Thymus (tissue), 11 donors: ENCODE results near the gene SLC30A7. TPM values are rescaled to one million over a fixed set of nuclear protein-coding genes. Genes with fewer than 3 reads are reported as not detected.
A peak's percentile ranks its signal among the peaks of the same experiment; 100 is the strongest.
"Not testable (repeated sequence)": the region's sequence is repeated elsewhere in the genome, so short reads cannot be mapped to it uniquely, and the experiment has no call there.

ENCODE experiments used
- DNase-seq, 9 donors: peaks; one replicate each; pipeline ENCODE4 v3.0.0-alpha.2; 2013; ENCODE audit warnings: low spot score in 9 of 9, low read depth in 6 of 9, missing footprints in 1 of 9
- H3K27ac ChIP-seq, 2 donors: one replicate each; pipeline ENCODE4 v1.5.1; 2013; ENCODE audit warnings: control low read depth in 1 of 2, low read depth in 1 of 2, low read length in 1 of 2, mild to moderate bottlenecking in 1 of 2, moderate library complexity in 1 of 2
- H3K27me3 ChIP-seq, 2 donors: one replicate each; pipeline ENCODE4 v1.5.1; 2013; ENCODE audit warnings: low read length in 1 of 2; ENCODE audit not compliant: control insufficient read depth in 2 of 2, insufficient read depth in 1 of 2
- H3K36me3 ChIP-seq, 2 donors: one replicate each; pipeline ENCODE4 v1.5.1; 2013; ENCODE audit warnings: low read length in 1 of 2, mild to moderate bottlenecking in 1 of 2, moderate library complexity in 1 of 2; ENCODE audit not compliant: control insufficient read depth in 2 of 2, insufficient read depth in 2 of 2
- H3K4me1 ChIP-seq, 2 donors: one replicate each; pipeline ENCODE4 v1.5.1; 2013; ENCODE audit warnings: low read length in 2 of 2; ENCODE audit not compliant: control insufficient read depth in 2 of 2, insufficient read depth in 2 of 2
- H3K4me3 ChIP-seq, 2 donors: one replicate each; pipeline ENCODE4 v1.5.1; 2013; ENCODE audit warnings: low read length in 2 of 2, control low read depth in 1 of 2, mild to moderate bottlenecking in 1 of 2
- H3K9me3 ChIP-seq, 2 donors: one replicate each; pipeline ENCODE4 v1.5.1; 2013; ENCODE audit warnings: low read length in 1 of 2, mild to moderate bottlenecking in 1 of 2; ENCODE audit not compliant: control insufficient read depth in 2 of 2, insufficient read depth in 1 of 2
- WGBS: extraction: QIAGEN DNeasy Blood & Tissue Kit; methylation state at CpG from one replicate; pipeline ENCODE4 v1.1.7; 2013; 5-methylcytosine and 5-hydroxymethylcytosine counted together
- polyA plus RNA-seq: library from polyadenylated mRNA; stranded (reverse); fragments of 200-250 nt; gene quantifications from one replicate; pipeline ENCODE4 v1.2.3, GENCODE V29; 2013
- total RNA-seq: library from RNA; stranded (reverse); fragments of 120-200 nt; gene quantifications from one replicate; pipeline ENCODE4 v1.2.4, GENCODE V29; 2013
- donor health status: healthy.

Gene SLC30A7
- total and polyA plus RNA-seq, 2 donors = 9.8 to 19.4 TPM

- no peak for DNase-seq
- H3K4me1 ChIP-seq = no peaks in the 10 kb centered on the region
- no peaks in the 10 kb centered on the region for H3K36me3 ChIP-seq
- H3K27me3 ChIP-seq = no peaks in the 10 kb centered on the region
- no peaks in the 10 kb centered on the region for H3K9me3 ChIP-seq
- no peak overlapping the region for H3K27ac ChIP-seq
- H3K4me3 ChIP-seq = no peak overlapping the region
- 98% methylated on average over 3 of the region's 3 CpGs for WGBS
These were observed 14.2 kb upstream of the SLC30A7 start for GRCh38 chr1:100881687-100882086.

GRCh38 chr1:100882698-100883097 is 13.2 kb upstream of the SLC30A7 start:
- no peaks in the 10 kb centered on the region for H3K36me3 ChIP-seq
- no peak for DNase-seq
- no peaks in the 10 kb centered on the region for H3K9me3 ChIP-seq
- H3K27me3 ChIP-seq = no peaks in the 10 kb centered on the region
- H3K4me3 ChIP-seq = no peak overlapping the region
- H3K27ac ChIP-seq = no peak overlapping the region
- 95% methylated on average over 2 of the region's 2 CpGs for WGBS
- H3K4me1 ChIP-seq = no peaks in the 10 kb centered on the region

GRCh38 chr1:100883963-100884362 is 11.9 kb upstream of the SLC30A7 start:
- WGBS = 89% methylated on average over 4 of the region's 4 CpGs
- no peak overlapping the region for H3K4me3 ChIP-seq
- H3K4me1 ChIP-seq = no peaks in the 10 kb centered on the region
- H3K9me3 ChIP-seq = no peaks in the 10 kb centered on the region
- no peaks in the 10 kb centered on the region for H3K27me3 ChIP-seq
- H3K27ac ChIP-seq = no peak overlapping the region
- DNase-seq = no peak
- no peaks in the 10 kb centered on the region for H3K36me3 ChIP-seq

GRCh38 chr1:100889007-100889406 is 6.9 kb upstream of the SLC30A7 start:
- WGBS = 97% methylated on average over 1 of the region's 1 CpG
- H3K27me3 ChIP-seq, H3K4me3 ChIP-seq, H3K36me3 ChIP-seq, H3K4me1 ChIP-seq, H3K27ac ChIP-seq, DNase-seq: not testable (repeated sequence)
- H3K9me3 ChIP-seq = peaks cover 3 to 13% of the 10 kb centered on the region in 2 donors

GRCh38 chr1:100889869-100890482 is 5.9 kb upstream of the SLC30A7 start:
- not testable (repeated sequence) for H3K27me3 ChIP-seq, H3K4me3 ChIP-seq, H3K27ac ChIP-seq, DNase-seq, H3K36me3 ChIP-seq, H3K4me1 ChIP-seq
- 99% methylated on average over 2 of the region's 2 CpGs for whole genome bisulfite sequencing
- H3K9me3 ChIP-seq = peaks cover 3 to 13% of the 10 kb centered on the region in 2 donors

GRCh38 chr1:100891380-100891779 is 4.5 kb upstream of the SLC30A7 start:
- Histone ChIP-seq H3K27ac (no peak overlapping the region), H3K4me1 (peaks cover 0 to 6% of the 10 kb centered on the region in 2 donors), H3K36me3 (no peaks in the 10 kb centered on the region), H3K9me3 (peaks cover 3 to 13% of the 10 kb centered on the region in 2 donors), H3K27me3 (no peaks in the 10 kb centered on the region), H3K4me3 (no peak overlapping the region)
- 97% methylated on average over 1 of the region's 1 CpG for WGBS
- DNase-seq = no peak

GRCh38 chr1:100892554-100892953 is 3.3 kb upstream of the SLC30A7 start:
- no peak overlapping the region for H3K27ac ChIP-seq
- H3K27me3 ChIP-seq = no peaks in the 10 kb centered on the region
- DNase-seq = no peak
- no peaks in the 10 kb centered on the region for H3K36me3 ChIP-seq
- peaks cover 2 to 10% of the 10 kb centered on the region in 2 donors for H3K4me1 ChIP-seq
- WGBS = 97% methylated on average over 3 of the region's 3 CpGs
- H3K9me3 ChIP-seq = peaks cover 3 to 13% of the 10 kb centered on the region in 2 donors
- no peak overlapping the region for H3K4me3 ChIP-seq

- H3K4me1 ChIP-seq = peaks cover 2 to 10% of the 10 kb centered on the region in 2 donors
- H3K9me3 ChIP-seq = peaks cover 3 to 13% of the 10 kb centered on the region in 2 donors
- no peaks in the 10 kb centered on the region for H3K27me3 ChIP-seq
- H3K27ac ChIP-seq = no peak overlapping the region
- DNase-seq = no peak
- peak overlapping the region in 1 of 2 donors; percentile 97 for H3K4me3 ChIP-seq
- peaks cover 0 to 6% of the 10 kb centered on the region in 2 donors for H3K36me3 ChIP-seq
- WGBS = 71% methylated on average over 2 of the region's 2 CpGs
These were observed 2.2 kb upstream of the SLC30A7 start for GRCh38 chr1:100893718-100894117.

GRCh38 chr1:100894603-100895539 is 1.0 kb upstream of the SLC30A7 start, which contains the start of gene EXTL2:
Gene EXTL2 (minus strand): TSS chr1:100894842. CDS start chr1:100888757, 6,085 bp downstream.
- under 1% methylated on average over 47 of the region's 47 CpGs for WGBS

More at GRCh38 chr1:100894603-100895539, 1.0 kb upstream of the SLC30A7 start, which contains the start of gene EXTL2:
- peak; percentile 21 to 68 (median 42) for DNase-seq
- H3K27ac ChIP-seq = peak within 1 kb of the TSS; percentile 84 to 89
- H3K4me3 ChIP-seq = peak within 1 kb of the TSS; percentile 74 to 97
- H3K27me3 ChIP-seq = no peaks in the 10 kb centered on the region
- H3K4me1 ChIP-seq = peaks cover 2 to 10% of the 10 kb centered on the region in 2 donors
- H3K9me3 ChIP-seq = peaks cover 1 to 6% of the 10 kb centered on the region in 2 donors
- H3K36me3 ChIP-seq = peaks cover 0 to 11% of the 10 kb centered on the region in 2 donors
